ENCODE measurements around the gene FAM120A.

Gene FAM120A

GRCh38 chr9:93562157-93562556 is 110.7 kb downstream of the FAM120A start:
- DNase-seq (ENCODE audit: low read depth, low spot score), result no peak
- no peak overlapping the region for H3K4me3 ChIP-seq (ENCODE audit: low read depth, low read length)
- in situ Hi-C loops (cut with HindIII; ENCODE audit: low sequenced_read_pairs), result no loop called here
- TF ChIP-seq CTCF (IDR thresholded peaks at IDR 0.05; ENCODE audit: low read depth, low read length), result no peak

- no peak for DNase-seq (ENCODE audit: low read depth, low spot score)
- TF ChIP-seq CTCF (IDR thresholded peaks at IDR 0.05; ENCODE audit: low read depth, low read length), result no peak
- H3K4me3 ChIP-seq (ENCODE audit: low read depth, low read length), result no peak overlapping the region
- in situ Hi-C loops (cut with HindIII; ENCODE audit: low sequenced_read_pairs), result no loop called here
Observed at GRCh38 chr9:93565089-93565488, 113.6 kb downstream of the FAM120A start.

- H3K4me3 ChIP-seq (ENCODE audit: low read depth, low read length), result peak overlapping the region; percentile 57
- in situ Hi-C loops (cut with HindIII; ENCODE audit: low sequenced_read_pairs), result no loop called here
- peak; percentile 87 for TF ChIP-seq CTCF (IDR thresholded peaks at IDR 0.05; ENCODE audit: low read depth, low read length)
- DNase-seq (ENCODE audit: low read depth, low spot score), result peak; percentile 97
Observed at GRCh38 chr9:93566408-93567270, 115.2 kb downstream of the FAM120A start.

- in situ Hi-C loops (cut with HindIII; ENCODE audit: low sequenced_read_pairs), result no loop called here
- peak overlapping the region; percentile 57 for H3K4me3 ChIP-seq (ENCODE audit: low read depth, low read length)
- DNase-seq (ENCODE audit: low read depth, low spot score), result no peak
Observed at GRCh38 chr9:93567271-93567959, 115.9 kb downstream of the FAM120A start.

GRCh38 chr9:93568169-93568568 is 116.7 kb downstream of the FAM120A start:
- DNase-seq (ENCODE audit: low read depth, low spot score), result no peak
- no peak for TF ChIP-seq CTCF (IDR thresholded peaks at IDR 0.05; ENCODE audit: low read depth, low read length)
- H3K4me3 ChIP-seq (ENCODE audit: low read depth, low read length), result no peak overlapping the region
- in situ Hi-C loops (cut with HindIII; ENCODE audit: low sequenced_read_pairs), result no loop called here

More at GRCh38 chr9:93567271-93567959, 115.9 kb downstream of the FAM120A start:
- no peak for TF ChIP-seq CTCF (IDR thresholded peaks at IDR 0.05; ENCODE audit: low read depth, low read length)

- DNase-seq (ENCODE audit: low read depth, low spot score), result no peak
- H3K4me3 ChIP-seq (ENCODE audit: low read depth, low read length), result no peak overlapping the region
- in situ Hi-C loops (cut with HindIII; ENCODE audit: low sequenced_read_pairs), result no loop called here
- no peak for TF ChIP-seq CTCF (IDR thresholded peaks at IDR 0.05; ENCODE audit: low read depth, low read length)
Observed at GRCh38 chr9:93569621-93570174, 118.2 kb downstream of the FAM120A start.
